HepG2 (cell line): Measurements from ENCODE around the gene GGTA1. TPM values are rescaled to one million over a fixed set of nuclear protein-coding genes. Genes with fewer than 3 reads are reported as not detected.
A peak's percentile ranks its signal among the peaks of the same experiment; 100 is the strongest.

Experiments
- ATF6 ChIP-seq: sonication (generic); formaldehyde crosslinking; conservative IDR thresholded peaks from 2 replicates; pipeline ENCODE4 v1.4.0; 2020; ENCODE audit warnings: missing genetic modification reagents
- FOXJ3 ChIP-seq: sonication (generic); formaldehyde crosslinking; IDR thresholded peaks from 2 replicates; pipeline ENCODE4 v1.4.0; 2020; ENCODE audit warnings: missing genetic modification reagents, mild to moderate bottlenecking, borderline replicate concordance
- GMEB2 ChIP-seq: IDR thresholded peaks from 2 replicates; pipeline ENCODE4 v1.6.1; 2016; ENCODE audit warnings: missing biosample characterization, missing genetic modification reagents, low read depth
- HDAC6 ChIP-seq: fragments of 200-600 bp; sonication (generic); IDR thresholded peaks from 2 replicates; pipeline ENCODE4 v1.7.0; 2017; ENCODE audit warnings: mild to moderate bottlenecking, antibody characterized with exemption, low read length, low read depth
- IRF9 ChIP-seq: sonication (generic); formaldehyde crosslinking; IDR thresholded peaks from 2 replicates; pipeline ENCODE4 v1.8.0; 2022; ENCODE audit warnings: missing genetic modification reagents, mild to moderate bottlenecking, borderline replicate concordance
- LBX2 ChIP-seq: sonication (generic); formaldehyde crosslinking; IDR thresholded peaks from 2 replicates; pipeline ENCODE4 v1.5.0; 2020; ENCODE audit warnings: missing genetic modification reagents, mild to moderate bottlenecking, borderline replicate concordance
- MAF1 ChIP-seq: sonication (generic); formaldehyde crosslinking; IDR thresholded peaks from 2 replicates; pipeline ENCODE4 v1.5.0; 2020; ENCODE audit warnings: missing genetic modification reagents, borderline replicate concordance
- SIN3A ChIP-seq: IDR thresholded peaks from 2 replicates; pipeline ENCODE4 v1.6.1; 2011; ENCODE audit warnings: low read depth, mild to moderate bottlenecking, control low read depth, low read length, borderline replicate concordance
- SOX5 ChIP-seq: IDR thresholded peaks from 2 replicates; pipeline ENCODE4 v1.6.1; 2016; ENCODE audit warnings: borderline replicate concordance
- YY1 ChIP-seq: IDR thresholded peaks from 2 replicates; pipeline ENCODE4 v1.6.1; 2011; ENCODE audit warnings: low read length, low read depth, moderate library complexity, mild to moderate bottlenecking; ENCODE audit not compliant: insufficient read depth, insufficient replicate concordance
- ZBED4 ChIP-seq: sonication (generic); formaldehyde crosslinking; IDR thresholded peaks from 2 replicates; pipeline ENCODE4 v1.4.0; 2020; ENCODE audit warnings: missing genetic modification reagents, borderline replicate concordance
- ZBTB7B ChIP-seq: sonication (generic); formaldehyde crosslinking; IDR thresholded peaks from 2 replicates; pipeline ENCODE4 v1.4.0; 2020; ENCODE audit warnings: missing genetic modification reagents
- ZNF180 ChIP-seq: sonication (generic); formaldehyde crosslinking; IDR thresholded peaks from 2 replicates; pipeline ENCODE4 v1.4.0; 2020; ENCODE audit warnings: low read depth, missing genetic modification reagents, borderline replicate concordance
- ZNF280D ChIP-seq: sonication (generic); formaldehyde crosslinking; IDR thresholded peaks from 2 replicates; pipeline ENCODE4 v1.5.1; 2020; ENCODE audit warnings: mild to moderate bottlenecking, missing genetic modification reagents
- ZNF501 ChIP-seq: sonication (generic); formaldehyde crosslinking; IDR thresholded peaks from 2 replicates; pipeline ENCODE4 v1.5.1; 2020; ENCODE audit warnings: mild to moderate bottlenecking, moderate library complexity, missing genetic modification reagents
- ZNF510 ChIP-seq: sonication (generic); formaldehyde crosslinking; IDR thresholded peaks from 2 replicates; pipeline ENCODE4 v1.4.0; 2020; ENCODE audit warnings: low read depth, mild to moderate bottlenecking, missing genetic modification reagents
- polyA plus RNA-seq, 8 experiments: library from polyadenylated mRNA; depleted of rRNA in 3 of 8; stranded (reverse) in 7 of 8; unstranded in 1 of 8; fragments of >200 nt; fragmentation: Illumina TruSeq in 4 of 8; extraction: Trizol in 4 of 8; gene quantifications; 2 replicates each; pipeline versions ENCODE4 v1.2.1 to v1.2.3, GENCODE V29; 2011 to 2016; ENCODE audit warnings: low read depth in 4 of 8, missing spikeins in 1 of 8, mixed read lengths in 1 of 8; ENCODE audit not compliant: insufficient read depth in 1 of 8
- total RNA-seq, 5 experiments: library from RNA; depleted of rRNA; stranded (reverse); fragments of >200 nt; fragmentation: Illumina TruSeq; extraction: Trizol; gene quantifications; 2 replicates each; pipeline ENCODE4 v1.2.3, GENCODE V29; 2016; ENCODE audit warnings: low read depth in 1 of 5

GGTA1 gene
- total and polyA plus RNA-seq, 2 of the 13 experiments (the other 11 are each of a cell fraction or from before 2014, with no cell fraction given): not detected

GRCh38 chr9:121545875-121546423 lies 46.3 kb upstream of the GGTA1 start (continued):
- TF ChIP-seq ZBED4 (CRISPR knock-in tag) (no peak), IRF9 (CRISPR knock-in tag) (no peak), FOXJ3 (no peak), ZNF180 (no peak), SOX5 (no peak; the same call in 1 of the 2 replicates), SIN3A (no peak), ZBTB7B (CRISPR knock-in tag) (no peak; the same call in 1 of the 2 replicates), LBX2 (no peak), HDAC6 (no peak), ZNF280D (CRISPR knock-in tag) (no peak), ATF6 (0 out of 2 replicates have a peak, but pooled peaks have one; percentile 50), YY1 (peak; percentile 54), MAF1 (CRISPR knock-in tag) (no peak), ZNF510 (no peak), ZNF501 (CRISPR knock-in tag) (peak; percentile 68; the same call in 1 of the 2 replicates), GMEB2 (CRISPR knock-in tag) (no peak)
